Measurements from ENCODE around the gene KCNQ1.

KCNQ1 gene

GRCh38 chr11:2819316-2819715, 374.5 kb downstream of the KCNQ1 start:
- Histone ChIP-seq H3K36me3 (no peaks in the 10 kb centered on the region), H3K4me3 (ENCODE audit: low read depth, low read length) (no peak overlapping the region), H3K27me3 (no peaks in the 10 kb centered on the region), H3K4me1 (no peaks in the 10 kb centered on the region), H3K9me3 (no peaks in the 10 kb centered on the region)
- no peak for DNase-seq
- TF ChIP-seq CTCF (IDR thresholded peaks at IDR 0.05; ENCODE audit: low read depth, low read length), result no peak

GRCh38 chr11:2820976-2821375, 376.2 kb downstream of the KCNQ1 start:
- H3K4me3 ChIP-seq (ENCODE audit: low read depth, low read length), result no peak overlapping the region
- no peaks in the 10 kb centered on the region for H3K4me1 ChIP-seq
- no peaks in the 10 kb centered on the region for H3K27me3 ChIP-seq
- no peaks in the 10 kb centered on the region for H3K36me3 ChIP-seq
- TF ChIP-seq CTCF (IDR thresholded peaks at IDR 0.05; ENCODE audit: low read depth, low read length), result no peak
- H3K9me3 ChIP-seq, result no peaks in the 10 kb centered on the region
- no peak for DNase-seq

GRCh38 chr11:2821891-2822290, 377.1 kb downstream of the KCNQ1 start:
- H3K9me3 ChIP-seq, result no peaks in the 10 kb centered on the region
- no peaks in the 10 kb centered on the region for H3K27me3 ChIP-seq
- TF ChIP-seq CTCF (IDR thresholded peaks at IDR 0.05; ENCODE audit: low read depth, low read length), result no peak
- DNase-seq, result no peak
- no peaks in the 10 kb centered on the region for H3K4me1 ChIP-seq
- no peaks in the 10 kb centered on the region for H3K36me3 ChIP-seq
- no peak overlapping the region for H3K4me3 ChIP-seq (ENCODE audit: low read depth, low read length)

GRCh38 chr11:2824851-2825250, 380.0 kb downstream of the KCNQ1 start:
- Histone ChIP-seq H3K4me3 (ENCODE audit: low read depth, low read length) (no peak overlapping the region), H3K4me1 (no peaks in the 10 kb centered on the region), H3K36me3 (no peaks in the 10 kb centered on the region), H3K27me3 (no peaks in the 10 kb centered on the region), H3K9me3 (no peaks in the 10 kb centered on the region)
- no peak for TF ChIP-seq CTCF (IDR thresholded peaks at IDR 0.05; ENCODE audit: low read depth, low read length)
- DNase-seq, result no peak

- Histone ChIP-seq H3K4me1 (no peaks in the 10 kb centered on the region), H3K9me3 (no peaks in the 10 kb centered on the region), H3K36me3 (no peaks in the 10 kb centered on the region), H3K27me3 (no peaks in the 10 kb centered on the region), H3K4me3 (ENCODE audit: low read depth, low read length) (no peak overlapping the region)
- no peak for DNase-seq
- TF ChIP-seq CTCF (IDR thresholded peaks at IDR 0.05; ENCODE audit: low read depth, low read length), result no peak
Measured at GRCh38 chr11:2825261-2825888, 380.6 kb downstream of the KCNQ1 start.

- Histone ChIP-seq H3K4me1 (no peaks in the 10 kb centered on the region), H3K36me3 (no peaks in the 10 kb centered on the region), H3K9me3 (no peaks in the 10 kb centered on the region), H3K27me3 (no peaks in the 10 kb centered on the region), H3K4me3 (ENCODE audit: low read depth, low read length) (no peak overlapping the region)
- no peak for DNase-seq
- TF ChIP-seq CTCF (IDR thresholded peaks at IDR 0.05; ENCODE audit: low read depth, low read length), result no peak
Measured at GRCh38 chr11:2825889-2826678, 381.3 kb downstream of the KCNQ1 start.

Data from BE2C (cell line).